ENCODE data around the gene RNF180. TPM values are rescaled to one million over a fixed set of nuclear protein-coding genes. Genes with fewer than 3 reads are reported as not detected.

The RNF180 gene
- total and polyA plus RNA-seq, 2 of the 8 experiments (the other 6 are each of a cell fraction or from before 2014, with no cell fraction given), result 0.39 to 2.3 TPM

GRCh38 chr5:64176301-64176700 lies 10.7 kb downstream of the RNF180 start (continued):
- TF ChIP-seq RNF2 (IDR thresholded peaks at IDR 0.05; ENCODE audit: borderline replicate concordance, low read depth, low read length, missing control alignments, poor library complexity, severe bottlenecking) (no peak), SIN3A (conservative IDR thresholded peaks at IDR 0.05 in 1 of 2, IDR thresholded peaks at IDR 0.05 in 1 of 2; ENCODE audit: low read depth in 1 of 2, low read length in 2 of 2) (no peak), POLR2A (IDR thresholded peaks at IDR 0.05; ENCODE audit: control extremely low read depth in 1 of 2, low read depth in 2 of 2, low read length in 2 of 2) (no peak)
